B cell (primary cell): ENCODE results near the gene GRPEL1.

Source experiments
- CTCF ChIP-seq: fragments of 200-600 bp; IDR thresholded peaks from one replicate; pipeline ENCODE4 v1.8.0; 2022; ENCODE audit warnings: antibody characterized with exemption, mild to moderate bottlenecking
- EZH2 ChIP-seq: IDR thresholded peaks from 2 replicates; pipeline ENCODE4 v1.6.1; 2012; ENCODE audit warnings: borderline replicate concordance, low read depth, mild to moderate bottlenecking, moderate library complexity, low read length; ENCODE audit not compliant: insufficient read depth, poor library complexity, severe bottlenecking

- TF ChIP-seq EZH2 (no peak), CTCF (no peak)
Observed at GRCh38 chr4:7068279-7068842, 497 bp upstream of the GRPEL1 start.
